GM21360 (cell line): Measurements from ENCODE around the gene LYZ.
"Not testable (repeated sequence)": the region's sequence is repeated elsewhere in the genome, so short reads cannot be mapped to it uniquely, and the experiment has no call there.

Source experiments
- ATAC-seq: cut with Tn5 transposase; IDR thresholded peaks from one replicate; pipeline ENCODE4 v1.9.1; 2021; ENCODE audit warnings: mild to moderate bottlenecking, moderate library complexity; ENCODE audit not compliant: unreplicated experiment

The LYZ gene

GRCh38 chr12:69348162-69348938, at the start of gene LYZ:
LYZ (plus strand) TSS chr12:69348381; CDS start chr12:69348409, 28 bp downstream.
- ATAC-seq, result no peak

DNA sequence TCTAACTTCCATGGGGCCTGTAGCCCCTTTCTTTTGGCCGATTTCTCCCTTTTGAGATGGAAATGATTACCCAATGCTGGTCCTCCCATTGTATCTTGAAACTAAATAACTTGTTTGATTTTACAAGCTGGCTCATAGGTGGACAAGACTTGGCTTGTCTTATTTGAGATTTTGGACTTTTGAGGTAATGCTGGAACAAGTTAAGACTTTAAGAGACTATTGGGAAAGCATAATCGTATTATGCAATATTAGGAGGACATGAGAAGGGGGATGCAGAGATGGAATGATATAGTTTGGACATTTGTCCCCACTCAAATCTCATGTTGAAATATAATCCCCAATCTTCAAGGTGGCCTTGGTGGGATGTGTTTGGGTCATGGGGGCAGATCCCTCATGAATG, 49.2 kb upstream of the LYZ start:
- ATAC-seq, result no peak

DNA sequence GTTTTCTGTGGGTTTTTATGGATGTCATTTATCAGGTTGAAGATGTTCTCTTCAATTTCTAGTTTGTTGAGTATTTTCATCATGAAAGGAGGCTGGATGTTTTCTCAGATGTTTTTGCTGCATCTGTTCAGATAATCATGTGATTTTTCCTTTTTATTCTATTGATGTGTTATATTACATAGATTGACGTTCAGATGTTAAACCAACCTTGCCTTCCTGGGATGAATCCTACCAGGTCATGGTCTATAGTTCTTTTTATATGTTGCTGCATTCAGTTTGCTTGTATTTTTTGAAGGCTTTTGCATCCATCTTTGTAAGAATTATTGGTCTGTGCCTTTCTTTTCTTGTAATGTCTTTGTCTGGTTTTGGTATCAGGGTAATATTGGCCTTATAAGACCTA, 43.9 kb upstream of the LYZ start:
- ATAC-seq, result no peak

DNA sequence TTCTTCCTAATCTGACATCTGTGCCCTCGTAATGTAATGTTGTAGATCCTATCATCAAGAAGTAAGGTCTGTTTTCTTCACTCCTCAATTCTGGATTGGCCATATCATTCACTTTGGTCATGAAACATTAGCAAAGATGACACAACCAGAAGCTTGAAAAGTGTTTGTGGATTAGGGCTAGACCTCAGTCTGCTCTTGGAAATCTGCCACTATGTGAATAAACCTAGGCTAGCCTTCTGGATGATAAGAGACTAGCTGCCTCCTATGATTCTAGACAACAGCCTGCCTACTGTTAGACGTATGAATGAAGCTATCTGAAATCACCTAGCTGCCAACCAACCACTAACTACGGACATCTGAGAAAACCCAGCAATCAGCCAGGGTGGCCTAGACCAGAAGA, 38.7 kb upstream of the LYZ start:
- ATAC-seq, result no peak

- no peak for ATAC-seq
Measured at GRCh38 chr12:69313209-69313608, 35.0 kb upstream of the LYZ start.

GRCh38 chr12:69316784-69317183, 31.4 kb upstream of the LYZ start:
- ATAC-seq, result not testable (repeated sequence)

- ATAC-seq, result not testable (repeated sequence)
Measured at GRCh38 chr12:69317233-69317632, 30.9 kb upstream of the LYZ start.

DNA sequence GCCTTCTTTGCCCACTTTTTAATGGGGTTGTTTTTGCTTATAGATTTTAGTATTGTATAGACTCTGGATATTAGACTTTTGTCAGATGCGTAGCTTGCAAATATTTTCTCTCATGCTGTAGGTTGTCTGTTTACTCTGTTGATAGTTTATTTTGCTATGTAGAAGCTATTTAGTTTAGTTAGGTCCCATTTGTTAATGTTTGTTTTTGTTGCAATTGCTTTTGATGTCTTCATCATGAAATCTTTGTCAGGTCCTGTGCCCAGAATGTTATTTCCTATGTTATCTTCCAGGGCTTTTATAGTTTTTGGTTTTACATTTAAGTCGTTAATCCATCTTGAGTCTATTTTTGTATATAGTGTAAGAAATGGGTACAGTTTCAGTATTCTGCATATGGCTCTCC, 30.0 kb upstream of the LYZ start:
- no peak for ATAC-seq

DNA sequence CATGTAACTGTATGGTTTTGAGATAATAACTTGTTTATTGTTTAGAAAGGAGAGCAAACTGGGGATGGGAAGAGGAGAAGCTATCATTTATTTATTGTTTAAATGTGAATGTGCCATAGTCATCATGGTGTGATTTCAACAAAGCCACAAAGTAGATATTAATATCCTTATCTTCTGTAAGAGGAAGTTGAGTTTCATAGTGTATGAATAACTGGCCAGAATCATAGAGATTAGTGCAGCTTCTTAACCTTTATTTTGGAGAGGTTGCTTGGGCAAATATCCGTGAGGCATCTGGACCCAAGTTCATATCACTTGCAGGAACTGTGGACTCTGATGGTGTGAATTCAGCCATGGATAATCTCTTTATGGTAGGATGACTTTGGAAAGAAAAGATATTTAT, 26.8 kb upstream of the LYZ start:
- ATAC-seq, result no peak

DNA sequence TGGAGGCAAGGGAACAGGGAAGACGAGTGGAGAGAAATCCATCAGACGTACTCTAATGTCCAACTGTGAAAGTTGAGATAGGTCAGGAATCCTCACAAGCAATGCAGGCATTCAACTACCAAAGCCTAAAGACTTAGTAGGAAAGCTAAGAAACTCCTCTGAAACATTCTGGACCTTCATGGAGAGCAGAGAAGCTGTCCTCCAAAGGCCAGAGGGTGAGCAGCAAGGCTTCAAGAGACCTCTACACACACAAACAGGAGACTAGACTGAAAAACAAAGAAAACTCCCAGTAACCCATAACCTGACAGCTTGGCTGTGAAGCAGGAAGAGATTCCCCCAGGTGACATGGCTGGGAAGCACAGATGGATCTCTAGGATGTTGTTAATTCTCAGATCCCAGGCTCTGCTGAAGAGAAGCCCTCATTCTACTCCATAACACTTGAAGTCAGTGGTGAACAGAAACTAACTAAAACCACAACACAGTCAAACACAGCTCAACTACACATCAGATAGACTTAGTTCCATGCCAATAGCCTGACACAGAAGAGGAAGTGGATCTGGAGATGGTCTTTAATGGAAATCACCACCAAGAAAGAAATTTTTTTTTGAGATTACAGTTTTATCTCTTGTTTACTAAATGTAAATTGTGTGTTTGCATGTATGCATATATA, 23.2 kb upstream of the LYZ start:
- ATAC-seq, result peak; percentile 98

- no peak for ATAC-seq
Measured at GRCh38 chr12:69328426-69328825, 19.8 kb upstream of the LYZ start.

- no peak for ATAC-seq
Measured at GRCh38 chr12:69329669-69330428, 18.3 kb upstream of the LYZ start.

GRCh38 chr12:69330475-69331473, 17.4 kb upstream of the LYZ start:
- peak; percentile 75 for ATAC-seq

DNA sequence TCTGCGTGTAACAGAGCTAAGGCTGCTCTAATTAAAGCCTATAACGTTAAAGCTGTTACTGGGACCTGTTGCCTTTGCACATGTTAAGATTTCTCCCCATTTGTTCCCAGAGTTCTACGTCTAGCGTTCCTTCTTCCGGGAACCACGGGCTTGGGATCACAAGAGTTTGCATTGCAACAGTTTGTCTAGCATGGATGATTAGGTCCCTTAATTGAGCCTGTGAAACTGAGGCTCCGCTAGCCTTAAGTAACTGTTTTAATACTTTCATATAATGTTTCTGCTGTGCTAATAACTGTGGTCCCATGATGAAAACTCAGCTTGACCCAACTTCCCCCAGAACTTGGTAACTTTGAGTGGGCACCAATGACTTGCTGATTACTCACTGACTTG, 16.7 kb upstream of the LYZ start:
- no peak for ATAC-seq

DNA sequence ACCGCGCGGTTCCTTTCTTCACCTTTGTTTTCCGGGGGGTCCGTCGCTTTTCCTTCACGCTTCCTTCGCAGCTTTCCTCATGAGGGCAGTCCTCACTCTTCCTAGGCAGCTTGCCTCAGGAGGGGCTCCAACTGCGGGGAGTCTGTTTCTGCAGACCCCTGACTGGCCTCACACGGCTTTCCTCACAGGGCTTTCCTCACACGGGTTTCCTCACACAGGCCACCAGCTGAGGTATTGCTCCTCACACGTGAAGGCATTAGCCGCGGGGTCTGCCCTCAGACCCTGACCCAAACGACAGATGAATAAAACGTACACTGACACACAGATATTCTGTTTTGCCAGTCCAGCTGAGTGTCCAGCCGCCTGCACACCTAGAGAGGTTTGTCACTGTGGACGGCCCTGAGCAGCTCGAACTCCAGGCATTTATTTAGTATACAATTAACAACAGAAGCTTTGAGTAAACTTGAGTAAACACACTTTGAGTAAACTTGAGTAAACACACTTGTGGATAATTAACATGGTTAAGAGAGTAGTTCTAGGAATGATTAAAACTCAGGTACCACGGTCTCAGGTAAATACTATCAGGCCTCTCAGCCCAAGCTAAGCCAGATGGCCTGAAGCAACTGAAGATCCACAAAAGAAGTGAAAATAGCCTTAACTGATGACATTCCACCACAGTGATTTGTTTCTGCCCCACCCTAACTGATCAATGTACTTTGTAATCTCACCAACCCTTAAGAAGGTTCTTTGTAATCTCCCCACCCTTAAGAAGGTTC, 16.1 kb upstream of the LYZ start:
- no peak for ATAC-seq

GRCh38 chr12:69332815-69333358, 15.3 kb upstream of the LYZ start:
- no peak for ATAC-seq

DNA sequence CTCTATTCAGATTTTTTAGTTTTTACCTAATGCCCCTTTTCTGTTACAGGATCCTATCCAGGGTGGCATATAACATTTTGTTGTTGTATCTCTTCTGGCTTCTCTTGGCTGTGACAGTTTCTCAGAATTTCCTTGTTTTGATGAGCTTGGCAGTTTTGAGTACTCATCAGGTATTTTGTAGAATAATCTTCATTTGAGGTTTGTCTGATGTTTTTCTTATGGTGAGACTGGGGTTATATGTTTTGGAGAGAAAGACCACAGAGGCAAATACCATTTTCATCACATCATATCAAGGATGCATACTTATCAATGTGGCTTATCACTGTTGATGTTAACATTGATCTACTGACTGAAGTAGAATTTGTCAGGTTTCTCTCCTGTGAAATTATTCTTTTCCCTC, 14.0 kb upstream of the LYZ start:
- no peak for ATAC-seq

DNA sequence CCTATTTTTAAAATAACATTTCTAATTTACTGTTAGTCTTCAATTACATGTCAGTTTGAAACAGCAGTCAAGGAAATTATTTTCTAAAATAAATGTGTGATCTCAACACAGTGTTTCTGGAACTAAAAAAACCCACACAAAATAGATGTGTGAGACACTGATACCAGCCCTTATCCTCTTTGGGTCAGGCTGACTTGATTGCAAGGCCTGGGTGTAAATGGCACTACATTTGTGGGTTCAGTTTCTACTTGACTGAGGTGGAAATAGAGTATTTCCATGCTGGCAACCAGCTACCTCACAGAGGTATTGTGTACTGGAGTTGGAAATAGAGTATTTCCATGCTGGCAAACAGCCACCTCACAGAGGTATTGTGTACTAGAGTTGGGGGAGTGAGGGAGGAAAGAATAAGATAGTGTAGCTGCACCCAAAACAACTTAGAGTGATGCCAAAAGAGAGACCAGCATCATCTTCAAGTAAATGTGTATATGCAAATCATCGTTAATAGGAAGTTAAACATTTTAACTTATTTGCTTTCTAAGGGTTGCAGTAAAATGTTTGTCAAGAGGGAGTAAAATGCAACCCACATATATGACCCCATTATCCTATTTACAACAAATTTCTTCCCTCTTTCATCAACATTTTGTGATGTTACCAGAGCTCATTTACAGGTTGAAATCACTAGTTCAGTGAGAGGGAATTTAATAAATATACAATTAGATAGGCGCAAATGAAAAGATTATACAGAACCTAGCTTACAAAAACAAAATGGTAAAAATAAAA, 10.7 kb upstream of the LYZ start:
- no peak for ATAC-seq
